ENCODE data around the gene ANKRD11.
"Not testable (repeated sequence)": the region's sequence is repeated elsewhere in the genome, so short reads cannot be mapped to it uniquely, and the experiment has no call there.

Gene ANKRD11

GRCh38 chr16:89274561-89275283, 215.6 kb downstream of the ANKRD11 start:
- in situ Hi-C loops (cut with MboI; ENCODE audit: low sequenced_read_pairs) = no loop called here

- in situ Hi-C loops (cut with MboI; ENCODE audit: low sequenced_read_pairs) = no loop called here
Observed at GRCh38 chr16:89273741-89274472, 216.5 kb downstream of the ANKRD11 start.

GRCh38 chr16:89272631-89273030, 217.7 kb downstream of the ANKRD11 start:
- in situ Hi-C loops (cut with MboI; ENCODE audit: low sequenced_read_pairs) = no loop called here

- in situ Hi-C loops (cut with MboI; ENCODE audit: low sequenced_read_pairs) = no loop called here
Observed at GRCh38 chr16:89270666-89271345, 219.6 kb downstream of the ANKRD11 start.

GRCh38 chr16:89269805-89270665, 220.3 kb downstream of the ANKRD11 start:
- in situ Hi-C loops (cut with MboI; ENCODE audit: low sequenced_read_pairs) = no loop called here

- in situ Hi-C loops (cut with MboI; ENCODE audit: low sequenced_read_pairs) = no loop called here
Observed at GRCh38 chr16:89268987-89269735, 221.2 kb downstream of the ANKRD11 start.

- in situ Hi-C loops (cut with MboI; ENCODE audit: low sequenced_read_pairs) = no loop called here
Observed at GRCh38 chr16:89268585-89268984, 221.8 kb downstream of the ANKRD11 start.

- in situ Hi-C loops (cut with MboI; ENCODE audit: low sequenced_read_pairs) = not testable (repeated sequence)
Observed at GRCh38 chr16:89267746-89268145, 222.6 kb downstream of the ANKRD11 start.

- in situ Hi-C loops (cut with MboI; ENCODE audit: low sequenced_read_pairs) = no loop called here
Observed at GRCh38 chr16:89266521-89267134, 223.7 kb downstream of the ANKRD11 start.

- in situ Hi-C loops (cut with MboI; ENCODE audit: low sequenced_read_pairs) = no loop called here
Observed at GRCh38 chr16:89265647-89266046, 224.7 kb downstream of the ANKRD11 start.

- in situ Hi-C loops (cut with MboI; ENCODE audit: low sequenced_read_pairs) = no loop called here
Observed at GRCh38 chr16:89264800-89265550, 225.4 kb downstream of the ANKRD11 start.

GRCh38 chr16:89261691-89262563, 228.4 kb downstream of the ANKRD11 start:
- in situ Hi-C loops (cut with MboI; ENCODE audit: low sequenced_read_pairs) = no loop called here

- in situ Hi-C loops (cut with MboI; ENCODE audit: low sequenced_read_pairs) = not testable (repeated sequence)
Observed at GRCh38 chr16:89259901-89260300, 230.5 kb downstream of the ANKRD11 start.

GRCh38 chr16:89257757-89258465, 232.4 kb downstream of the ANKRD11 start:
- in situ Hi-C loops (cut with MboI; ENCODE audit: low sequenced_read_pairs) = no loop called here

- in situ Hi-C loops (cut with MboI; ENCODE audit: low sequenced_read_pairs) = no loop called here
Observed at GRCh38 chr16:89257281-89257731, 233.1 kb downstream of the ANKRD11 start.

- in situ Hi-C loops (cut with MboI; ENCODE audit: low sequenced_read_pairs) = no loop called here
Observed at GRCh38 chr16:89256651-89257254, 233.6 kb downstream of the ANKRD11 start.

Data from HL-60/S4 treated with phorbol 12-myristate 13-acetate at 8.2 ng/mL for 4 days and 3 days (cell line).